Right renal cortex interstitium (tissue), 3 donors: ENCODE data around the gene TMEM171. TPM values are rescaled to one million over a fixed set of nuclear protein-coding genes. Genes with fewer than 3 reads are reported as not detected.

Experiments used
- DNase-seq, 3 donors: peaks; one replicate each; pipeline ENCODE4 v3.0.0-alpha.2; 2013; ENCODE audit warnings: low read depth in 3 of 3, low spot score in 2 of 3
- polyA plus RNA-seq, 3 donors: library from polyadenylated mRNA; unstranded; fragments of 120-200 nt; gene quantifications; one replicate each; pipeline ENCODE4 v1.2.1, GENCODE V29; 2013; ENCODE audit not compliant: insufficient read length in 3 of 3

The TMEM171 gene
- polyA plus RNA-seq, 3 donors = 4.7 to 5.4 (median 5.3) TPM

- no peak for DNase-seq
Measured at GRCh38 chr5:73150876-73151275, 30.5 kb downstream of the TMEM171 start.

DNA sequence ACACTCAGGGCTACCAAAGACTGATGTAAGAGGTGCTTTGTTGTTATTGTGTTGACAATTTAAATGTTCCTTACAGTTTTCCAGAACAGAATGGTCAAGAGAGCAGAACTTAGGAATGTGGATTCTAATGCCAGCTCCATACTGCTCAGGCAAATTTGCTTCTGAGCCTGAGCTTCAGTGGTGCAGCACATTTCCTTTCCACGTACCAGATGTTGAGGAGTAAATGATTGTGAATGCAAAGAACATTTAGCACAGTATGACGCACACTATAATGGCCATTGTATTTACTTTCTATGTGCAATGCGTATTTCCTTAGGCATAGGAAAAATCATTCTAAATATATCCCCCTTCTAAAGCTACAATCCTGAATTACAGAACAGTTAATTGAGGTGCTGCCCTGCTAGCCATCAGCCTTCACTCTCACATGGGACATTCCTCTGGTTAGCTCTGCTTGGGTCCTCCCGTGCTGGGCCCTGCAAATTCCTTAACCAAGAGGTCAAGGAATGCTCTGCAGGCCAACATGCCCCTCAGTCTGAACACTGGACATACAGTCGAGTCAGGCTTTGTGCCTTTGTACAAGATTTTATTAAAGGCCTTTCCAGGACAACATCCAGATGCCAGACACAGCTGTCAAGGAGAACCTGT, 31.5 kb downstream of the TMEM171 start:
- DNase-seq = no peak

DNA sequence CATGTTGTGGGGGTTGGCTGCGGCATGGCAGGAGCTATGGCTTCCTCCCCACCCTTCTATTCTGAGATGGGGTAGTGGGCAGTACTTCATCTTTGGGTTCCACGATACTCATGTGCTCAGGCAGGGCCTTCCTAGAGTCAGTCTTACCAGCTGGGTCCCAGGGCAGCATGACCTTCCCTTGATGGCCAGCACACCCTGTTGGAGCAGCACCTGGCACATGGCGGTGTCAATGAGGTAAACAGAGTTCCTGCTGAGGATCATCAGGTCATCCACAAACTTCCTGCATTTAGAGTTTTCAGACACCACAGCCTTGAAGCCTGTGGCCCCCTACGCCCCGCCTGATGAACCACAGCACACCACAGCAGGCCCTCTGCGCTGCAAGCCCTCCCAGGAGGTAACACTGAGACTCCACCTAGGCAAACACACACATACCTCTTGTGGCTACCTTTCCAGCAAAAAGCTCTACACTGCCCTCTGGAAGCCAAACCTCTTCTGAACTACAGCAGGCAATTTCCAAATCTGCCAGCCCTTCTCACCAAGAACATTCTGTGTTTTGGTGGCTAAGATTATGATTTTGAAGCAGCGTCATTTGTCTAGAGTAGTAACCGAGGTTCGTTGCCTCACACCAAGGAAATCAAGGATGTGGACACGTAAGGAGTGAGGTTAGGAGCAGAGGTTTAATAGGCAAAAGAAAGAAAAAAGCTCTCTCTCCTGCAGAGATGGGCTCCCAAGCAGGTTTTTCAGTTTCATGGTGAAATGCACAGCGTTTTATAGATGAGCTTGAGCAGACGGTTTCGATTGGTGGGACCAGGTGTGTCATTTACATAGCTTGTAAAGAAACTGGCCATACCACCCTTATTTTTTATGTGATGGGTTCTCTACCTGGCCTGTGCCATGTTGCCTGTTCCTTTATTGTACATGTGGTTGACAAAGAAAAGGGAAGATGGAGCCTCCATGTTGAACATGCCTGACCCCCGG, 32.3 kb downstream of the TMEM171 start:
- no peak for DNase-seq

DNA sequence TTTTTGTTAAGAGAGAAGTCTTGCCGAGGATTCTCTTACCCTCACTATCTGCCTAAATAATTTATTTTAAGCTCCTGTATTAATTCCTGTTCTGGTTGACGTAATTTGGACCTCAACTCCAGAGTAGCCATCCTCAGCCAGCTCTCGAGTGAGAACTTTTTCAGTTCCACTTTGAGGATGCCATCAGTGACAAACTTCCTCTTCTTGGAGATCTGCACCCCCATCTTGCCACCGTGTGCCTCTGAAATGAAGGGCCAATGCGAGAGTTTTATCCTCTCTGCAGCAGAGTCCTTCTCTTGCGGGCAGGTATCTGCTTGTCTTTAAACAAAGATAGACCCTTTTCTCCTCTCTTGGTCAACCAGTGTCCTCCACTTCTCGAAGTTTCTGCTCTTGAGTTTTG, 33.1 kb downstream of the TMEM171 start:
- DNase-seq = no peak

- DNase-seq = no peak
Measured at GRCh38 chr5:73154208-73155006, 34.0 kb downstream of the TMEM171 start.

DNA sequence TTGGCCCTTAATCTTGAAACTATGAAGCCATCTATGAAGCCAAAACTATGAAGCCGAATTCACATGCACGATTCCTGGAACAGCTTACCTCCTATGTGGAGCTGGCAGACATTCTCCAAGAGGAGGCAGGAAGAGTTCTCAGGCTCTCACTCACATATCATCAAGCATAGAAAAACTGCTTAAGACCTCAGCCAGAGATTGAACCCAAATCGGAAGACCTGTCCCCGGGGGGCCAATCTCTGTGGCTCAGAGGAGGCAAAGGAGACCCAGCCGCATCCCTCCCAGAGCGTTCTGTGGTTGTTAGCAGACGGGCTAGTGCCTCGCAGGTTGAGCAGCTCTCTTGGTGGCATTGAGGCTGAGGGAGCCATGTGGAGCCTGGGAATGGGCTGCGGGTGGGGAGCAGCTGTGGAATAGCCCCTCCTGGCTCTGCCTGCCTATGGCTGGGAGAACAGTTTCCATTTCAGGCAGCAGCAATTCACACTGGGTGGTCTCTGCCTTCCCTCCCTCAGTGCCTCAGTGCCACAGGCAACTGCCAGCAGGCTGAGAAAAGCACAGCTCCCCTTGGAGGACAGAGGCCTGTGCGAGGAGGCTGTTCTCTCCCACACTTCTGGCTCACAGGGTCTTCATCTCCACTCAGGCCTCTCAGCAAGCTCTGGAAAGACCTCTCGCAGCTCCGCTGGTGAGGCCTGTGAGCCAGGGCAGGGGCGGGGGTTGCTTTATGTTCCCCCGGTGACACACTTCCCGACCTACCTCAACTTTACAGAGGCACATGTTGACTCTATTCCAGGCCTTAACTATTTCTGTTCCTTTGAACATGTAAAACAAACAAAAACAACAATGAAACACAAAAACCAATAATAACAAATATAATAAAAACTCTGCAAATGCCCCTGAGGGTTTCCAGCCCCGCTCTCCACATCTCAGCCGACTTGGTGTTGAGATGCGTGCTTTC, 35.2 kb downstream of the TMEM171 start:
- DNase-seq = no peak

- no peak for DNase-seq
Measured at GRCh38 chr5:73157414-73158303, 37.3 kb downstream of the TMEM171 start.

GRCh38 chr5:73158313-73158712, 37.9 kb downstream of the TMEM171 start:
- no peak for DNase-seq

GRCh38 chr5:73160239-73160671, 39.9 kb downstream of the TMEM171 start:
- no peak for DNase-seq

- DNase-seq = no peak
Measured at GRCh38 chr5:73170522-73170921, 50.1 kb downstream of the TMEM171 start.

- DNase-seq = no peak
Measured at GRCh38 chr5:73171495-73171894, 51.1 kb downstream of the TMEM171 start.

DNA sequence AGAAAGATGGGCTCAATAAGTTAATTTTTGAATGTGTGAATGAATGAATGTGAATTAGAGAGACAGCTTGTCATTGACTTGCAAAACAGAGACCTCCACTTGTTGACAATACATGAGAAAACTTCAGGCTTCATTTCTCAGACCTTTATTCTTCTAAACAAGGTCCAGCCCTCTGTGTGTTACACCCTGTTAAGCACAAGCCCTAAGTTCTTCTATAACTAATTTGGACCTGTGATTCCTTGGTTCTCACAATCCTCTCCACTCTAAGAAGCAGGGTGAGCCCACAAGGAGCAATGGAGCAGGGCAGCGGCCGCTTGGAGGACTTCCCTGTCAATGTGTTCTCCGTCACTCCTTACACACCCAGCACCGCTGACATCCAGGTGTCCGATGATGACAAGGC, 52.6 kb downstream of the TMEM171 start, which contains the start of gene TMEM174:
Gene TMEM174 (plus strand): TSS at position 243 of the 400 bp plus-strand sequence. CDS start 51 bp downstream, at position 294.
- DNase-seq = no peak

DNA sequence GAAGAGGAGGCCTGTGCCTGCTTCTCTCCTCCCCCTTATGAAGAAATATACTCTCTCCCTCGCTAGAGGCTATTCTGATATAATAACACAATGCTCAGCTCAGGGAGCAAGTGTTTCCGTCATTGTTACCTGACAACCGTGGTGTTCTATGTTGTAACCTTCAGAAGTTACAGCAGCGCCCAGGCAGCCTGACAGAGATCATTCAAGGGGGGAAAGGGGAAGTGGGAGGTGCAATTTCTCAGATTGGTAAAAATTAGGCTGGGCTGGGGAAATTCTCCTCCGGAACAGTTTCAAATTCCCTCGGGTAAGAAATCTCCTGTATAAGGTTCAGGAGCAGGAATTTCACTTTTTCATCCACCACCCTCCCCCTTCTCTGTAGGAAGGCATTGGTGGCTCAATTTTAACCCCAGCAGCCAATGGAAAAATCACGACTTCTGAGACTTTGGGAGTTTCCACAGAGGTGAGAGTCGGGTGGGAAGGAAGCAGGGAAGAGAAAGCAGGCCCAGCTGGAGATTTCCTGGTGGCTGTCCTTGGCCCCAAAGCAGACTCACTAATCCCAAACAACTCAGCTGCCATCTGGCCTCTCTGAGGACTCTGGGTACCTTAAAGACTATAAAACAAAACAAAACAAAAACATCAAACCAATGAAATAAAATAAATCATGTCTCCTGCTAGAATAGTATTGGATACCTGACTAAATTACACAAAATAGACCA, 53.9 kb downstream of the TMEM171 start:
- no peak for DNase-seq

DNA sequence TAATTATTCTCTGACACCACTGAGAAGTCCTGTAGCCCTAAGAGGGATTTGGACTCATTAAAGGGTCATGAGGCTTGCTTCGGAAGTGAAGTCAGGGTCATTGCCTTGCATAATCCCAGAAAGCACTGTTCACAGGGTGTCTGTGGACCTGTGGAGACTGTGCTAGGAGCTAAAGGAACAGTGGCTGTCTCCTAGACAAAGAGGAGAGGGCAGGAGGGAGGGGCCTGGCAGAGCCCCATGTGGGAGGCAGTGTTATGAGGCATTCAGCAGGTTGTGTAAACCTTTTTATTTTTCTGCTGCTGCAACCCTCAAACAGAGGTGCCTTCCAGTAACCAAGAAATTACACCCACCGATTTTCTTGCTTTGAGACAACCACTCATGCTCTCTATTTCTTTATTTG, 55.9 kb downstream of the TMEM171 start:
- DNase-seq = no peak

DNA sequence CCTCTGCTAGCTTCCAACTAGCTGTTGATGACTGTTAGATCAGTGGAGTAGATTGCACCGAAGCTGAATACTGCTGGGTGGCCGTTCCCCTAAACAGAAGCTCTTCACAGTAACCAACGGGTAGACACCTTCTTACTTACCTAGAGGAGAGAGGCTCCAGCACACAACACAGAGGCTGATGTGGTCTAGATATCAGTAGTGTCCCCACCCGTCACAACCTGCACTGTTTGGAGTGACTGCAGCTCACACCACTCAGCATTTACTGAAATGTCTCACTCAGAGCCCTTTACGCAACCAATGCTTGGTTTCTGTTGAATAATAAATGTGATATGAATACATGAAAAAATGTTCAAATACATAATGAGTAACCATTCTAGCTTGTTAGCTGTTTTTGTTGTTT, 57.9 kb downstream of the TMEM171 start:
- DNase-seq = no peak

GRCh38 chr5:73179730-73180129, 59.4 kb downstream of the TMEM171 start:
- no peak for DNase-seq

- DNase-seq = no peak
Measured at GRCh38 chr5:73180566-73180965, 60.2 kb downstream of the TMEM171 start.
